HEK293 (cell line): ENCODE data around the gene SBF2.

Source experiments
- CTCF ChIA-PET: fragments of 350-600 bp; formaldehyde crosslinking; extraction: SDS; loops from one replicate; lab custom pipeline; 2021; ENCODE audit warnings: antibody characterized with exemption; lab: Yijun Ruan, JAX
- POLR2A ChIA-PET: fragments of 300-600 bp; formaldehyde crosslinking; extraction: SDS; loops from one replicate; lab custom pipeline; 2020; ENCODE audit warnings: antibody characterized with exemption, inconsistent platforms; lab: Yijun Ruan, JAX
- H3K27ac ChIP-seq: fragments of 200-500 bp; sonication (Bioruptor generic); 2 replicates; pipeline ENCODE4 v1.5.1; 2014; ENCODE audit warnings: low read depth, low read length, control low read depth, inconsistent platforms; ENCODE audit errors: extremely low read depth
- H3K36me3 ChIP-seq, 2 experiments: fragments of 200-500 bp in 1 of 2; sonication (Bioruptor generic) in 1 of 2; 1 replicate in 1 of 2; 2 replicates in 1 of 2; pipeline ENCODE4 v1.5.1; 2014 to 2017; ENCODE audit warnings: inconsistent platforms in 2 of 2, low read length in 2 of 2; ENCODE audit not compliant: control insufficient read depth in 2 of 2, insufficient read depth in 1 of 2
- H3K4me1 ChIP-seq: fragments of 200-500 bp; sonication (Bioruptor generic); 2 replicates; pipeline ENCODE4 v1.5.1; 2014; ENCODE audit warnings: mild to moderate bottlenecking, low read length, inconsistent platforms; ENCODE audit not compliant: control insufficient read depth, insufficient read depth
- H3K4me3 ChIP-seq: 2 replicates; pipeline ENCODE4 v1.5.1; 2011; ENCODE audit warnings: low read depth, mild to moderate bottlenecking, control low read depth, low read length, moderate library complexity
- H3K9me3 ChIP-seq: fragments of 200-500 bp; sonication (Bioruptor generic); 2 replicates; pipeline ENCODE4 v1.5.1; 2014; ENCODE audit warnings: low read depth, low read length, inconsistent platforms; ENCODE audit not compliant: control insufficient read depth, insufficient read depth
- HOXA7 ChIP-seq: sonication (generic); formaldehyde crosslinking; IDR thresholded peaks from 2 replicates; pipeline ENCODE4 v1.8.1; 2022; ENCODE audit warnings: missing genetic modification reagents, borderline replicate concordance
- IKZF3 ChIP-seq: fragments of 450-650 bp; IDR thresholded peaks from 2 replicates; pipeline ENCODE4 v1.5.0; 2018; ENCODE audit warnings: missing biosample characterization, mild to moderate bottlenecking, missing genetic modification characterization, moderate library complexity
- PRDM1 ChIP-seq: fragments of 450-650 bp; formaldehyde crosslinking; IDR thresholded peaks from 2 replicates; pipeline ENCODE4; 2016; ENCODE audit warnings: missing biosample characterization, missing genetic modification characterization
- PRDM2 ChIP-seq: fragments of 450-650 bp; formaldehyde crosslinking; IDR thresholded peaks from 2 replicates; pipeline ENCODE4 v1.5.1; 2016; ENCODE audit warnings: missing biosample characterization, missing genetic modification characterization, borderline replicate concordance
- RBAK ChIP-seq: fragments of 450-650 bp; formaldehyde crosslinking; IDR thresholded peaks from 2 replicates; pipeline ENCODE4 v1.5.1; 2016; ENCODE audit warnings: missing biosample characterization, missing genetic modification characterization
- ZFP3 ChIP-seq: fragments of 450-650 bp; formaldehyde crosslinking; IDR thresholded peaks from 2 replicates; pipeline ENCODE4 v1.5.1; 2016; ENCODE audit warnings: low read depth, missing biosample characterization, missing genetic modification characterization
- ZFP37 ChIP-seq: fragments of 450-650 bp; formaldehyde crosslinking; IDR thresholded peaks from 2 replicates; pipeline ENCODE4 v1.5.1; 2016; ENCODE audit warnings: missing biosample characterization, missing genetic modification characterization
- ZNF223 ChIP-seq: fragments of 450-650 bp; formaldehyde crosslinking; IDR thresholded peaks from 2 replicates; pipeline ENCODE4 v1.5.1; 2016; ENCODE audit warnings: missing biosample characterization, missing genetic modification characterization
- ZNF239 ChIP-seq: fragments of 450-650 bp; formaldehyde crosslinking; IDR thresholded peaks from 2 replicates; pipeline ENCODE4 v1.5.1; 2016; ENCODE audit warnings: missing biosample characterization, missing genetic modification characterization
- ZNF274 ChIP-seq, 2 experiments: fragments of 200-500 bp in 1 of 2; fragments of 450-650 bp in 1 of 2; sonication (Bioruptor generic) in 1 of 2; formaldehyde crosslinking in 1 of 2; IDR thresholded peaks; 2 replicates each; pipeline versions ENCODE4 v1.5.1 to v1.6.1; 2014 to 2016; ENCODE audit warnings: borderline replicate concordance in 1 of 2, inconsistent platforms in 1 of 2, low read length in 1 of 2, missing biosample characterization in 1 of 2, missing genetic modification characterization in 1 of 2
- ZNF416 ChIP-seq: fragments of 450-650 bp; formaldehyde crosslinking; IDR thresholded peaks from 2 replicates; pipeline ENCODE4 v1.5.1; 2016; ENCODE audit warnings: missing biosample characterization, missing genetic modification characterization
- ZNF76 ChIP-seq: fragments of 450-650 bp; formaldehyde crosslinking; IDR thresholded peaks from 2 replicates; pipeline ENCODE4; 2016; ENCODE audit warnings: low read depth, missing biosample characterization, missing genetic modification characterization, borderline replicate concordance
- ZXDB ChIP-seq: fragments of 450-650 bp; formaldehyde crosslinking; IDR thresholded peaks from 2 replicates; pipeline ENCODE4 v1.5.1; 2016; ENCODE audit warnings: missing biosample characterization, missing genetic modification characterization
- TF ChIP-seq, protein P1 (sequence below): fragments of 450-650 bp; formaldehyde crosslinking; IDR thresholded peaks from 2 replicates; pipeline ENCODE4 v1.5.1; 2016; ENCODE audit warnings: missing biosample characterization, missing genetic modification characterization, borderline replicate concordance
- TF ChIP-seq, protein P2 (sequence below): fragments of 450-650 bp; IDR thresholded peaks from 2 replicates; pipeline ENCODE4 v1.5.1; 2018; ENCODE audit warnings: missing biosample characterization, mild to moderate bottlenecking, missing genetic modification characterization
- TF ChIP-seq, protein P3 (sequence below): fragments of 450-650 bp; formaldehyde crosslinking; IDR thresholded peaks from 2 replicates; pipeline ENCODE4 v1.5.1; 2016; ENCODE audit warnings: missing biosample characterization, missing genetic modification characterization
- TF ChIP-seq, protein P4 (sequence below): fragments of 450-650 bp; formaldehyde crosslinking; IDR thresholded peaks from 2 replicates; pipeline ENCODE4 v1.5.1; 2016; ENCODE audit warnings: missing biosample characterization, missing genetic modification characterization

Gene SBF2

GRCh38 chr11:9974375-9974774 is 319.6 kb downstream of the SBF2 start:
- H3K9me3 ChIP-seq = no peaks in the 10 kb centered on the region
- H3K36me3 ChIP-seq = no peaks in the 10 kb centered on the region
- POLR2A ChIA-PET = interaction anchor here (0.6 kb wide), 1 partner anchor 215 kb away, joined by 3 read pairs; no protein-coding TSS in a partner anchor
- CTCF ChIA-PET = interaction anchor here (1.5 to 3.0 kb wide), 4 partner anchors 8 to 392 kb away, joined by 3 to 12 read pairs (median 11); no protein-coding TSS in a partner anchor
- TF ChIP-seq, protein P1, sequence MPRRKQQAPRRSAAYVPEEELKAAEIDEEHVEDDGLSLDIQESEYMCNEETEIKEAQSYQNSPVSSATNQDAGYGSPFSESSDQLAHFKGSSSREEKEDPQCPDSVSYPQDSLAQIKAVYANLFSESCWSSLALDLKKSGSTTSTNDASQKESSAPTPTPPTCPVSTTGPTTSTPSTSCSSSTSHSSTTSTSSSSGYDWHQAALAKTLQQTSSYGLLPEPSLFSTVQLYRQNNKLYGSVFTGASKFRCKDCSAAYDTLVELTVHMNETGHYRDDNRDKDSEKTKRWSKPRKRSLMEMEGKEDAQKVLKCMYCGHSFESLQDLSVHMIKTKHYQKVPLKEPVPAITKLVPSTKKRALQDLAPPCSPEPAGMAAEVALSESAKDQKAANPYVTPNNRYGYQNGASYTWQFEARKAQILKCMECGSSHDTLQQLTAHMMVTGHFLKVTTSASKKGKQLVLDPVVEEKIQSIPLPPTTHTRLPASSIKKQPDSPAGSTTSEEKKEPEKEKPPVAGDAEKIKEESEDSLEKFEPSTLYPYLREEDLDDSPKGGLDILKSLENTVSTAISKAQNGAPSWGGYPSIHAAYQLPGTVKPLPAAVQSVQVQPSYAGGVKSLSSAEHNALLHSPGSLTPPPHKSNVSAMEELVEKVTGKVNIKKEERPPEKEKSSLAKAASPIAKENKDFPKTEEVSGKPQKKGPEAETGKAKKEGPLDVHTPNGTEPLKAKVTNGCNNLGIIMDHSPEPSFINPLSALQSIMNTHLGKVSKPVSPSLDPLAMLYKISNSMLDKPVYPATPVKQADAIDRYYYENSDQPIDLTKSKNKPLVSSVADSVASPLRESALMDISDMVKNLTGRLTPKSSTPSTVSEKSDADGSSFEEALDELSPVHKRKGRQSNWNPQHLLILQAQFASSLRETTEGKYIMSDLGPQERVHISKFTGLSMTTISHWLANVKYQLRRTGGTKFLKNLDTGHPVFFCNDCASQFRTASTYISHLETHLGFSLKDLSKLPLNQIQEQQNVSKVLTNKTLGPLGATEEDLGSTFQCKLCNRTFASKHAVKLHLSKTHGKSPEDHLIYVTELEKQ (tag by site-specific recombination) = no peak
- TF ChIP-seq ZNF274 (IDR thresholded peaks at IDR 0.05; ENCODE audit: low read length) (no peak), ZNF274 (tag by site-specific recombination; IDR thresholded peaks at IDR 0.05; ENCODE audit: borderline replicate concordance) (no peak), RBAK (tag by site-specific recombination) (no peak), HOXA7 (CRISPR knock-in tag) (no peak), ZNF76 (tag by site-specific recombination) (no peak), ZNF223 (tag by site-specific recombination) (no peak), PRDM1 (no peak), ZXDB (tag by site-specific recombination) (no peak)
- no peak overlapping the region for H3K4me3 ChIP-seq
- no peak overlapping the region for H3K27ac ChIP-seq
- H3K4me1 ChIP-seq = no peaks in the 10 kb centered on the region

GRCh38 chr11:9973921-9974320 is 320.1 kb downstream of the SBF2 start:
- CTCF ChIA-PET = interaction anchor here (0.7 to 3.0 kb wide), 11 partner anchors 9 to 403 kb away, joined by 3 to 20 read pairs (median 8); no protein-coding TSS in a partner anchor
- H3K36me3 ChIP-seq = no peaks in the 10 kb centered on the region
- no peaks in the 10 kb centered on the region for H3K4me1 ChIP-seq
- POLR2A ChIA-PET = interaction anchor here (1.3 kb wide), 1 partner anchor 331 kb away, joined by 4 read pairs; the partner anchor contains the start of gene ADM
- H3K4me3 ChIP-seq = no peak overlapping the region
- no peak overlapping the region for H3K27ac ChIP-seq
- H3K9me3 ChIP-seq = no peaks in the 10 kb centered on the region
- TF ChIP-seq ZFP3 (tag by site-specific recombination) (no peak), ZNF416 (no peak), PRDM1 (no peak), ZNF239 (tag by site-specific recombination) (no peak), ZFP37 (tag by site-specific recombination) (no peak), PRDM2 (tag by site-specific recombination) (no peak), IKZF3 (tag by site-specific recombination) (no peak)
- TF ChIP-seq, protein P2, sequence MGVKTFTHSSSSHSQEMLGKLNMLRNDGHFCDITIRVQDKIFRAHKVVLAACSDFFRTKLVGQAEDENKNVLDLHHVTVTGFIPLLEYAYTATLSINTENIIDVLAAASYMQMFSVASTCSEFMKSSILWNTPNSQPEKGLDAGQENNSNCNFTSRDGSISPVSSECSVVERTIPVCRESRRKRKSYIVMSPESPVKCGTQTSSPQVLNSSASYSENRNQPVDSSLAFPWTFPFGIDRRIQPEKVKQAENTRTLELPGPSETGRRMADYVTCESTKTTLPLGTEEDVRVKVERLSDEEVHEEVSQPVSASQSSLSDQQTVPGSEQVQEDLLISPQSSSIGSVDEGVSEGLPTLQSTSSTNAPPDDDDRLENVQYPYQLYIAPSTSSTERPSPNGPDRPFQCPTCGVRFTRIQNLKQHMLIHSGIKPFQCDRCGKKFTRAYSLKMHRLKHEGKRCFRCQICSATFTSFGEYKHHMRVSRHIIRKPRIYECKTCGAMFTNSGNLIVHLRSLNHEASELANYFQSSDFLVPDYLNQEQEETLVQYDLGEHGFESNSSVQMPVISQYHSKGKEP (tag by site-specific recombination) = no peak
- TF ChIP-seq, protein P3, sequence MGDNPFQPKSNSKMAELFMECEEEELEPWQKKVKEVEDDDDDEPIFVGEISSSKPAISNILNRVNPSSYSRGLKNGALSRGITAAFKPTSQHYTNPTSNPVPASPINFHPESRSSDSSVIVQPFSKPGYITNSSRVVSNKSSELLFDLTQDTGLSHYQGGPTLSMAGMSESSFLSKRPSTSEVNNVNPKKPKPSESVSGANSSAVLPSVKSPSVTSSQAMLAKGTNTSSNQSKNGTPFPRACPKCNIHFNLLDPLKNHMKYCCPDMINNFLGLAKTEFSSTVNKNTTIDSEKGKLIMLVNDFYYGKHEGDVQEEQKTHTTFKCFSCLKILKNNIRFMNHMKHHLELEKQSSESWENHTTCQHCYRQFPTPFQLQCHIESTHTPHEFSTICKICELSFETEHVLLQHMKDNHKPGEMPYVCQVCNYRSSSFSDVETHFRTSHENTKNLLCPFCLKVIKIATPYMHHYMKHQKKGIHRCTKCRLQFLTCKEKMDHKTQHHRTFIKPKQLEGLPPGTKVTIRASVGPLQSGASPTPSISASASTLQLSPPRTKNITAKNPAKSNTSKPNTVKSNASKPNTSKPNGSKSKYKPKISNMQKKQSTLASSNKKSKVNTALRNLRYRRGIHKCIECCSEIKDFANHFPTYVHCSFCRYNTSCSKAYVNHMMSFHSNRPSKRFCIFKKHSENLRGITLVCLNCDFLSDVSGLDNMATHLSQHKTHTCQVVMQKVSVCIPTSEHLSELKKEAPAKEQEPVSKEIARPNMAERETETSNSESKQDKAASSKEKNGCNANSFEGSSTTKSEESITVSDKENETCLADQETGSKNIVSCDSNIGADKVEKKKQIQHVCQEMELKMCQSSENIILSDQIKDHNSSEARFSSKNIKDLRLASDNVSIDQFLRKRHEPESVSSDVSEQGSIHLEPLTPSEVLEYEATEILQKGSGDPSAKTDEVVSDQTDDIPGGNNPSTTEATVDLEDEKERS (tag by site-specific recombination) = no peak
- TF ChIP-seq, protein P4, sequence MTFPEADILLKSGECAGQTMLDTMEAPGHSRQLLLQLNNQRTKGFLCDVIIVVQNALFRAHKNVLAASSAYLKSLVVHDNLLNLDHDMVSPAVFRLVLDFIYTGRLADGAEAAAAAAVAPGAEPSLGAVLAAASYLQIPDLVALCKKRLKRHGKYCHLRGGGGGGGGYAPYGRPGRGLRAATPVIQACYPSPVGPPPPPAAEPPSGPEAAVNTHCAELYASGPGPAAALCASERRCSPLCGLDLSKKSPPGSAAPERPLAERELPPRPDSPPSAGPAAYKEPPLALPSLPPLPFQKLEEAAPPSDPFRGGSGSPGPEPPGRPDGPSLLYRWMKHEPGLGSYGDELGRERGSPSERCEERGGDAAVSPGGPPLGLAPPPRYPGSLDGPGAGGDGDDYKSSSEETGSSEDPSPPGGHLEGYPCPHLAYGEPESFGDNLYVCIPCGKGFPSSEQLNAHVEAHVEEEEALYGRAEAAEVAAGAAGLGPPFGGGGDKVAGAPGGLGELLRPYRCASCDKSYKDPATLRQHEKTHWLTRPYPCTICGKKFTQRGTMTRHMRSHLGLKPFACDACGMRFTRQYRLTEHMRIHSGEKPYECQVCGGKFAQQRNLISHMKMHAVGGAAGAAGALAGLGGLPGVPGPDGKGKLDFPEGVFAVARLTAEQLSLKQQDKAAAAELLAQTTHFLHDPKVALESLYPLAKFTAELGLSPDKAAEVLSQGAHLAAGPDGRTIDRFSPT (tag by site-specific recombination) = no peak
